K562 (cell line): ENCODE results near the gene PTPRG. TPM values are rescaled to one million over a fixed set of nuclear protein-coding genes. Genes with fewer than 3 reads are reported as not detected.
A peak's percentile ranks its signal among the peaks of the same experiment; 100 is the strongest.

ENCODE experiments used
- ATAC-seq: fragments of 200-7000 bp; cut with Tn5 transposase; 3 replicates; pipeline ENCODE4 v1.9.1; 2020; ENCODE audit warnings: moderate library complexity
- BruUV-seq: library from RNA; stranded (reverse); fragments of 400-500 nt; replicated peaks from 2 replicates; lab custom pipeline; 2021; lab: Mats Ljungman, UMichigan
- CTCF ChIA-PET: fragments of 300-600 bp; formaldehyde crosslinking; extraction: SDS; loops from one replicate; lab custom pipeline; 2021; ENCODE audit warnings: low intra/inter-chr PET ratio; lab: Yijun Ruan, JAX
- POLR2A ChIA-PET: fragments of 300-600, 350-650 bp; sonication (Branson Sonifier 250); formaldehyde crosslinking; extraction: SDS; loops from one replicate; lab custom pipeline; 2021; ENCODE audit warnings: antibody characterized with exemption, inconsistent platforms; lab: Yijun Ruan, JAX
- DNase-seq, 4 experiments: peaks; one replicate each; pipeline versions ENCODE4 v3.0.0 to v3.0.0-alpha.2; 2011 to 2018; ENCODE audit warnings: low spot score in 3 of 4, mixed read lengths in 3 of 4; ENCODE audit errors: extremely low read depth in 1 of 4
- FAIRE-seq: peaks from 2 replicates; lab custom pipeline; 2011; peaks lifted over from hg19 to GRCh38; lab: Jason Lieb, UNC
- H2AFZ ChIP-seq: 2 replicates; pipeline ENCODE4 v1.6.0; 2011; ENCODE audit warnings: low read depth, low read length, control low read depth, inconsistent platforms
- H3K27ac ChIP-seq: fragments of 200-600 bp; 3 replicates; pipeline ENCODE4 v1.8.0; 2011; ENCODE audit warnings: low read depth, mild to moderate bottlenecking, control low read depth, inconsistent platforms, low read length, moderate library complexity, mixed read lengths; ENCODE audit errors: extremely low read depth
- H3K27me3 ChIP-seq, 2 experiments: fragments of 300-600 bp in 1 of 2; 2 replicates in 1 of 2; 3 replicates in 1 of 2; pipeline versions ENCODE4 v1.6.0 to v1.8.0; 2011; ENCODE audit warnings: inconsistent platforms in 2 of 2, low read length in 2 of 2, mild to moderate bottlenecking in 1 of 2, mixed read lengths in 1 of 2, moderate library complexity in 1 of 2; ENCODE audit not compliant: control insufficient read depth in 2 of 2, insufficient read depth in 2 of 2
- H3K36me3 ChIP-seq: fragments of 300-600 bp; 3 replicates; pipeline ENCODE4 v1.8.0; 2011; ENCODE audit warnings: mild to moderate bottlenecking, low read length, inconsistent platforms; ENCODE audit not compliant: control insufficient read depth, insufficient read depth
- H3K4me1 ChIP-seq, 2 experiments: fragments of 200-600 bp in 1 of 2; replicated peaks in 1 of 2; 2 replicates in 1 of 2; 3 replicates in 1 of 2; pipeline versions ENCODE4 v1.5.1 to v1.8.0; 2011; ENCODE audit warnings: inconsistent platforms in 2 of 2, low read length in 2 of 2, mild to moderate bottlenecking in 1 of 2, mixed read lengths in 1 of 2, moderate library complexity in 1 of 2; ENCODE audit not compliant: control insufficient read depth in 2 of 2, insufficient read depth in 2 of 2
- H3K4me2 ChIP-seq: 2 replicates; pipeline ENCODE4 v1.6.1; 2011; ENCODE audit warnings: low read length, control low read depth, inconsistent platforms, mixed read lengths; ENCODE audit not compliant: insufficient read depth
- H3K4me3 ChIP-seq: fragments of 200-600 bp; sonication (generic), shearing (Covaris generic); 2 replicates; pipeline ENCODE4 v1.5.1; 2016; ENCODE audit warnings: control low read depth, inconsistent platforms
- H3K79me2 ChIP-seq: fragments of 200-600 bp; 3 replicates; pipeline ENCODE4 v1.8.0; 2011; ENCODE audit warnings: low read length, inconsistent platforms; ENCODE audit not compliant: control insufficient read depth, insufficient read depth
- H3K9ac ChIP-seq, 2 experiments: 2 replicates each; pipeline versions ENCODE4 v1.6.0 to v1.6.1; 2011; ENCODE audit warnings: low read depth in 2 of 2, low read length in 2 of 2, control low read depth in 1 of 2, inconsistent platforms in 1 of 2, mild to moderate bottlenecking in 1 of 2, mixed read lengths in 1 of 2; ENCODE audit not compliant: insufficient read depth in 1 of 2
- H3K9me1 ChIP-seq: one replicate; pipeline ENCODE4 v1.6.0; 2011; ENCODE audit warnings: inconsistent platforms, mild to moderate bottlenecking, low read length, moderate library complexity; ENCODE audit not compliant: control insufficient read depth, insufficient read depth
- H3K9me3 ChIP-seq: replicated peaks from 2 replicates; pipeline ENCODE4 v1.5.1; 2011; ENCODE audit warnings: low read depth, low read length, inconsistent platforms; ENCODE audit not compliant: control insufficient read depth, insufficient read depth
- H4K20me1 ChIP-seq: replicated peaks from 2 replicates; pipeline ENCODE4 v1.6.1; 2011; ENCODE audit warnings: low read length, inconsistent platforms, mixed read lengths; ENCODE audit not compliant: control insufficient read depth, insufficient read depth
- CBX3 ChIP-seq, 2 experiments: IDR thresholded peaks; 1 replicate in 1 of 2; 2 replicates in 1 of 2; pipeline ENCODE4 v1.6.1; 2012; ENCODE audit warnings: inconsistent platforms in 2 of 2, low read length in 2 of 2, borderline replicate concordance in 1 of 2, control low read depth in 1 of 2
- CHD4 ChIP-seq: fragments of 200-600 bp; sonication (generic); IDR thresholded peaks from 3 replicates; pipeline ENCODE4 v1.6.1; 2012; ENCODE audit warnings: low read depth, mild to moderate bottlenecking, mixed read lengths, low read length, inconsistent platforms; ENCODE audit not compliant: insufficient read depth, insufficient replicate concordance, poor library complexity, severe bottlenecking
- GATAD2B ChIP-seq: fragments of 450-650 bp; IDR thresholded peaks from 2 replicates; pipeline ENCODE4 v1.6.1; 2017; ENCODE audit warnings: mild to moderate bottlenecking, borderline replicate concordance
- MITF ChIP-seq: IDR thresholded peaks from 2 replicates; pipeline ENCODE4 v1.6.1; 2014; ENCODE audit warnings: antibody characterized with exemption
- TAF7 ChIP-seq: fragments of 450-650 bp; IDR thresholded peaks from 2 replicates; pipeline ENCODE4 v1.6.1; 2016; ENCODE audit warnings: missing genetic modification characterization, missing compliant biosample characterization
- TAL1 ChIP-seq: fragments of 450-650 bp; IDR thresholded peaks from 2 replicates; pipeline ENCODE4 v1.6.1; 2016; ENCODE audit warnings: mild to moderate bottlenecking
- ZBTB11 ChIP-seq, 3 experiments: fragments of 200-800 bp in 1 of 3; fragments of 250-450 bp in 1 of 3; fragments of 450-650 bp in 1 of 3; sonication (Bioruptor Pico) in 1 of 3; sonication (Bioruptor generic) in 1 of 3; formaldehyde crosslinking in 1 of 3; IDR thresholded peaks; 2 replicates each; pipeline versions ENCODE4 v1.6.1 to v1.8.0; 2016 to 2022; ENCODE audit warnings: mild to moderate bottlenecking in 2 of 3, missing genetic modification characterization in 2 of 3, missing compliant biosample characterization in 1 of 3, moderate library complexity in 1 of 3
- WGBS: fragments of 100-300 bp; shearing (Covaris generic); methylation state at CpG from one replicate; pipeline ENCODE4 v1.1.6; 2016; ENCODE audit warnings: low coverage, mixed read lengths; ENCODE audit not compliant: insufficient coverage; ENCODE audit errors: missing lambda C conversion rate; 5-methylcytosine and 5-hydroxymethylcytosine counted together
- in situ Hi-C: fragments of 300-500 bp; cut with MboI; formaldehyde crosslinking; loops from 4 replicates; pipeline ENCODE4 v1.15.0; 2018; ENCODE audit warnings: inconsistent platforms, mixed read lengths
- intact Hi-C: fragments of 100-400 bp; cut with micrococcal nuclease; formaldehyde crosslinking; loops from 2 replicates; pipeline ENCODE4 v1.14.2; 2022
- polyA plus RNA-seq, 8 experiments: library from polyadenylated mRNA; depleted of rRNA in 4 of 8; stranded (reverse) in 5 of 8; unstranded in 3 of 8; fragments of >200 nt; fragmentation: Nextera tagmentation in 2 of 8; fragmentation: Illumina TruSeq in 1 of 8; extraction: Ambion mirVana in 2 of 8; extraction: Trizol in 1 of 8; gene quantifications; 2 replicates each; pipeline versions ENCODE4 v1.2.1 to v1.2.3, GENCODE V29; 2011 to 2014; ENCODE audit warnings: inconsistent platforms in 1 of 8, missing spikeins in 1 of 8
- total RNA-seq, 7 experiments: library from RNA; depleted of rRNA in 6 of 7; stranded (reverse); fragments of >200 nt in 6 of 7; fragmentation: Illumina TruSeq in 2 of 7; extraction: Trizol in 2 of 7; gene quantifications; 2 replicates each; pipeline versions ENCODE4 v1.2.1 to v1.2.3, GENCODE V29; 2011 to 2021; ENCODE audit warnings: low replicate concordance in 1 of 7

The PTPRG gene
- total and polyA plus RNA-seq, 9 of the 15 experiments (the other 6 are each of a cell fraction or from before 2014, with no cell fraction given): 0.16 TPM; not detected in 8

- Histone ChIP-seq H2AFZ (no peak overlapping the region), H3K9me3 (no peaks in the 10 kb centered on the region), H3K36me3 (no peaks in the 10 kb centered on the region), H3K27me3 (no peaks in the 10 kb centered on the region), H3K79me2 (no peaks in the 10 kb centered on the region), H3K4me1 (no peaks in the 10 kb centered on the region), H3K9me1 (no peaks in the 10 kb centered on the region), H4K20me1 (no peaks in the 10 kb centered on the region), H3K27ac (no peak overlapping the region), H3K4me2 (no peak overlapping the region), H3K9ac (no peak overlapping the region), H3K4me3 (no peak overlapping the region)
- ChIA-PET POLR2A (no interaction called here), CTCF (no interaction called here)
- no peak for TF ChIP-seq TAF7
- 0 out of 6 replicates have a peak, but pooled peaks of 1 of the 3 experiments have one; percentile 16 for TF ChIP-seq ZBTB11 (CRISPR knock-in tag; IDR thresholded peaks at IDR 0.05)
- no peak for TF ChIP-seq TAL1
- TF ChIP-seq CBX3 (IDR thresholded peaks at IDR 0.05; ENCODE audit: borderline replicate concordance in 1 of 2, low read length in 2 of 2): no peak
- no peak for TF ChIP-seq GATAD2B
- no peak for TF ChIP-seq MITF
- no peak for TF ChIP-seq CHD4
- 0% methylated on average over 4 of the region's 4 CpGs for WGBS
- no TSS peak for BruUV-seq
- DNase-seq (no peak), ATAC-seq (no peak), FAIRE-seq (no peak)
- intact Hi-C loops: no loop called here
- in situ Hi-C loops: no loop called here
Observed at GRCh38 chr3:61892891-61893290, 331.5 kb downstream of the PTPRG start.
